ENCODE data around the gene BABAM1.

Gene BABAM1

DNA sequence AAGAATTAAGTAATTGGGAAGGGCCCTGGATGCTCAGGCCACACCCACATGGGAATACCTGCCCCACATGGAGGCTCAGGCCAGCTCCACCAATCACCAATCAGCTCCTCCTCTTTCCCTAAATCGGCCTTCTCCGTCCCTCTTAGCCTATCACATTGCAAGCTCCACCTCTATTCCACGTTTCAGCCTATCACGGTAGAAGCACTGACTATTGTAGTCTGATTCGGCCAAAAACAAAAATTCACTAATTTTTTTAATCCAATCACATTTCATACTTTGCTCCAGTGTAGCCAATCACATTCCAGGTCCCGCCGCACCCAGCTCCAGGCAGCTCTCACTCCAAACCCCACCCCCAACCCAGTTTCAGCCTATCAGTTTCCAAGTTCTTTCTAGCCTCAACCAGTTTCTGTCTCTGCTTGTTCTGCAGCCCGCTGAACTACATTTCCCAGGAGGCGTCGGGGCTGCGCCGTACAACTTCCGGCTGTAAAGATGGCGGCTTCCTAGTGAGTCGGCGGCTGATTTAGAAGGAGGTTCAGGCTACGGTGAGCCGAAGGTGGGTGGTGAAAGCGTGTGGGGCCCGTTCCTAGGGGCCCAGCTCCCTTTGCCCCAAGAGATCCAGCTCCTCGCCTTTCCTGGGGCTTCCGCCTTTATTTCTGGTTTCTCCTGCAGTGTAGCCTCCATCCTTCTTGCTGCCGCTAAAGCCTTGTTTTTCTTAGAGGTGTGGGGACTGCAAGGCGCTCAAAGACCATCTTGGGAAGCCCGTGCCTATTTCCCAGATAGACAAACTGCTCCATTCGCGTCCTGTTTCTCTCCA lies at the start of gene BABAM1:
Gene BABAM1, plus strand, starts transcription at position 469 of the 814 bp plus-strand sequence. CDS start 1,364 bp downstream, outside the sequence.
- DNase-seq = peak; percentile 97

DNA sequence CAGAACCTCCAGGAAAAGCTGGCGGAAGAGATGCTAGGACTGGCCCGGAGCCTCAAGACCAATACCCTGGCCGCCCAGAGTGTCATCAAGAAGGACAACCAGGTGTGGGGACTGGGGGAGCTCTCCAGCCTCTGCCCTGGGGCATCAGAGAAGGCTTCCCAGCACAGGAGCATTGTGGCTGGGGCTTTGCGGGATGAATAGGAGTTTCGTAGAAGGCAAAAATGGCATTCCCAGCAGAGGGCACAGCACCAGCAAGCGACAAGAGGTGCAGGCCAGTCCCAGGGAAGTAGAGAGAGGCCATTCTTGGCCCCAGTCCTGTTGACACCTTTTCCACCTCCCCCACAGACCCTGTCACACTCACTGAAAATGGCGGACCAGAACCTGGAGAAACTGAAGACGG lies 48.0 kb upstream of the BABAM1 start:
- no peak for DNase-seq

GRCh38 chr19:17220207-17220758 lies 47.0 kb upstream of the BABAM1 start:
- DNase-seq = no peak

- no peak for DNase-seq
Measured at GRCh38 chr19:17225053-17225452, 42.2 kb upstream of the BABAM1 start.

DNA sequence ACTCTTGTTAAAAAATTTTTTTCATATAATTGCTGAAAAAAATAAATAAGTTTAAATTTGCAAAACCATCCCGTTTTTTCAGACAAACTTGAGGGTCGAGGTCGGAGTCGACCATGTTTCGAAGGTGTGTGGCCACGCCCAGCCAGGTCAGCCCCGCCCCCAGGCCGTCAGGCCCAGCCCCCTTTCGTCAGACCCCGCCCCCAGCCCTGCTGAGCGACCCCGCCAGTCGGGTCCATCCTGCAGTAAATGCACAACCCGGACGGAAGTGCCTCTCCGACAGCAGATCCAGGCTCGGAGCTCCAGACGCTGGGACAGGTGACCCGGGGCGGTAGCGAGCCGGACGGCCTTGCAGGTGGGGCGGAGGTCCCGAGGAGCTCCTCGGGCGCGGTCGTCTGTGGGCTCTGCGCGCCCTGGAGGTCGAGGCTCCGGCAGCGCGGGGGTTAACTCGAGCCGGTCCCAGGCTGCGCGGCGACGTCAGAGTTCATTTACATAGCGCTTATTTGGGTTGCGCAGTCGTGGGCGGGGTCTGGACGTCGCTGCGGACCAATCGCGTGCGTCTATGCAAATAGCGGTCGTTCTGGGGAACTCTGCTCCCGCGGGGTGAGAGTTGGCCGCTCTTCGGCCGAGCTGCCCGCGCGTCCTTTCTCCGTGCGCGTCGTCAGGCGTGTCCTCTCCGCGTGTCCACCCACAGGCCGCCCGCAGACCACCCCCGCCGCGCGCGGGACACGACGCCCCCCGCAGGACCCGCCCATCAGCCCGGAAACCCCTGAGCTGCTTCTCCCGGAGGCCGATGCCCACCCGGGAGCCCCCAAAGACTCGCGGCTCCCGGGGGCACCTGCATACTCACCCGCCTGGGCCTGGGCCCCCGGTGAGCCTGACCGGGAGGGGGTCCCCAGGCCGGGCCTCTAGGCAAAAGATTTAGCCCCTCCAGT lies 41.0 kb upstream of the BABAM1 start, which contains the start of gene OCEL1:
Gene OCEL1, plus strand, starts transcription at position 225 of the 932 bp plus-strand sequence. Its CDS starts 22 bp downstream, at position 247.
- DNase-seq = peak; percentile 88

GRCh38 chr19:17227798-17228367 lies 39.4 kb upstream of the BABAM1 start:
- no peak for DNase-seq

DNA sequence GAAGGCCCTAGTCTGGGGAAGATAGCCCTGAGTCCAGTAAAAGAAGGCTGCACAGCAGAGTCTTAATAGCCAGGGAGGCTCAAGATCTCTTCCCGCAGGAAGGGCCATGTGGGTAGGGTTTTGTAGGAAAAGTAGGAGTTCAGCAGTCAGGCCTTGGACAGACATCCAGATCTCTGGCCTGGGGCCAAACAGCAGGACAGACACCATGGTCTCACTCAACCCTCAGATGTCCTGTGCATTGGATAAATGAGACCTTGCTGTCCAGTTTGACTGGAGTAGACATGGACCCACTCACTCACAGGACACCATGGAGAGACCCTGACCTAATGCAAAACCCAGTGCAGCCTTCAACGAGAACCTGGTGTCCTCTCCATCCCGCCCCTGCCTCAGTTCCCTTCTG lies 37.4 kb upstream of the BABAM1 start:
- no peak for DNase-seq

- no peak for DNase-seq
Measured at GRCh38 chr19:17232258-17232657, 35.0 kb upstream of the BABAM1 start.

- no peak for DNase-seq
Measured at GRCh38 chr19:17234911-17235299, 32.3 kb upstream of the BABAM1 start.

GRCh38 chr19:17235300-17235970 lies 31.8 kb upstream of the BABAM1 start:
- no peak for DNase-seq

DNA sequence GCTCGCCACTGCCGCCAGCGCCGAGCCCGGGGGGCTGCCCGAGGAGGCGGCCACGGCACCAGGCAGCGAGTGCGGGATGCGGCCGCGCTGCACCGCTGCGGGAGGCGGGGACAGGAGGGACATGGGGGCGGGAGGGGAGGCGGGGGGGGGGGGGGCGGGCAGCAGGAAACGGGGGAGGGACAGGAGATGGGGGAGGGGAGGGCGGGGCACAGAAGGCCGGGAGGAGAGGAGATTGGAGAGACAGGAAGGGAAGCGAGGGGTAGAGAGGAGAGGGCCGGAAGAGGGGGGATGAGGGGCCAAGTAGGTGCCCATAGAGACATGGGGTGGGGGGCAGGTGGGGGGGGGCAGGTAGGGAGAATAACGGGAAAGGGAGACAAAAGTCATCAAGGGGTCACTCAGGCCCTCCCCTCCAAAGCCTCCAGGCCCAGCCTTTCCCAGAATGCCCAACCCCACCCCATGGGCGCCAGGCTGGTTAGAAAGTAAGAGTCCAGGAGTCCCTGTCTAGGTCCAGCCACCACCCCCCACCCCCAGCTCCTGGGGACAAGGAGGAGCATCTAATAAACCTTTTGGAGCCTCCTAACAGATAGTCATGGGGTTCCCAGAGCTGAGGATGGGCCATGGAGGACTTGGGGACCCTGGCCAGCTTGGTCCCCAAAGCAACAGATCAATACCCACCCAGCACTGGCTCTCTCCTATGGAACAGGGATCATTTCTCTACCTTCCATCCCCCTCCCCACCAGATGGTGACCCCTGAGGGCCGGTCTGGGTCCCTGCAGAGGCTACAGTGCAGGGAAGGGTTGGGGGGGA lies 31.1 kb upstream of the BABAM1 start:
- no peak for DNase-seq

DNA sequence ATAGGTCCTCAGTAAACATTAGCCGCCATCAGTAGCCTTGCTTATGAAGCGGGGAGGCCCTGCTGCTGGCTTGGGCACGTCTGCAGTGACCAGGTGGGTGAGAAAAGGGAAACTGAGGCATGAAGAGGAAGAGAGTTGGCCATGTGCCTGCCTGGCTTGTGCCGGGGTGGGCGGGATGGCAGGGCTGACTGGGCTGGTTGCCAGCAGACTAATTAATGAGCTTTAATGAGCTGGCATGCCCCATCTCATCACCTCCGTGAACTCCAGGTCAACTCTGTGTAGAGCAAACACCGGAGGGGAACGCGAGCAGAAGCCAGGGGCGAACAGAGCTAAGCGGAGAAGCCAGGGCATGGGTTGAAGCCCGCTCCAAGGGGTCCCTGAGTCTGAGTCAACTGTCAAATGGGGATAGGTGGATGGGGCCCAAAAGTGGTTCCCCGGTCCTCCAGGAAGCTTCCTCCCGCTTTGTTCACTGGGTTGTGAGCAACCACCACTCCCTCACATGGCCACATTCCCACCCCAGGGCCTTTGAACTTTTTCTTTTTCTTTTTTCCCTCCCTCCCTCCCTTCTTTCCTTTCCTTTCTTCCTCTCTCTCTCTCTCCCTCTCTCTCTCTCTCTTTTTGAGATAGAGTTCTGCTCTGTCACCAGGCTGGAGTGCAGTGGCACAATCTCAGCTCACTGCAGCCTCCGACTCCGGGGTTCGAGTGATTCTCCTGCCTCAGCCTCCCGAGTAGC lies 30.3 kb upstream of the BABAM1 start:
- DNase-seq = no peak

GRCh38 chr19:17237747-17238706 lies 29.2 kb upstream of the BABAM1 start:
- DNase-seq = no peak

DNA sequence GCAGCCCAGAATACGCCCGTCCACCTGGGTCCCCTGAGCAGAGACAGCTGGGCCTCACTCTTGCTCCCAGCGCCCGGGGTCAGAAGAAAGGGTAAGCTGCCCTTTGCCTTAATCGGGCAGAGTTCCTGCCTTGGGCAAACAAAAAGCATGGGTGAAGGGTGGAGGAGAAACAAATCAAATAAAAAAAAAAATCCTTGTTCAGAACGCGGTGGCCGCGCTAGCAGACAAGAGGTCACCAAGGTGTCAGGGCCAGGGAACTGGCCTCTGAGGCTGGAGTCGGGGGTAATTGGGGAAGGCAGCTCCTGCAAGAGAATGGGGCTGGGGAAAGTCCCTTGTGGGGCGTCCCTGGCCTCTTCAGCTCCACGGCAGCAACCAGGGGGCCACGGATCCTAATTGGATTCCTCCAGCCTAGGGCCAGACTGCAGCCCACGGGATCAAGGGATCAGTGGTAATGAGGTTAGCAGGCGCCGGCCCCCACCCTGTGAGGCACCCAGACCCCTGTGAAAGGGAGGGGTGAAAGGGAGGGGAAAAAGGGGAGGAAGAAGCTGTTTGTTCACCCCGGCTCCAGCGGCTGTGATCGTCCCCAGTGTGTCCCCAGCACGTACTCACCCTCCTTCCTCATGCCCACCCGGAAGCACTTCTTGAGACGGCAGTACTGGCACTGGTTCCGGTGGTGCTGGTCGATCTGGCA lies 27.0 kb upstream of the BABAM1 start:
- DNase-seq = no peak

DNA sequence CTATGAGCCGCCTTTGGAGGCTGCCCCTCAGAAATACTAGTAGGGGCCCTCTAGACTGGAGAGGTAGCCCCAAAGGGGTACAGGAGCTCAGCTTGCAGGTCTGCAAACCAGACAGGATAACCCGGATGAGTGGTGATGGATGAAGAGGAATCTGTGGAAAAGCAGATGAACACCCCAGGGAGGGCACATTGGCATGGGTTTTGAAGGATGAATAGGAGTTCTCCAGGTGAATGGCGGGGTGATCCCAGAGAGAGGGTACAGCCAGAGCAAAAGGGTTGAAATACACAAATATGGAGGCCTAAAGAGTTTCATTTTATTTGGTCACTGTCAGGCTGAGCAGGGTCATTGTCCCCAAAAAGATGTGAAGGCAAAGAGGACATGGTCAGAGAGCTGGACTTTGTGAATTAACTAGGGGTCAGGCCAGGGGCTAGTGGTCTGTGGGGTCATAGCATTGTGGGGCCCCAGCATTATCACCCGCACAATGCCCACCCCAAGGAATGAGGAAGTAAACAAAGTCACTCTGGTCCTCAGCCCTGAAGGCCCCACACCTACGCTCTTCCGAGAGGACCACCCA lies 26.3 kb upstream of the BABAM1 start:
- DNase-seq = no peak

DNA sequence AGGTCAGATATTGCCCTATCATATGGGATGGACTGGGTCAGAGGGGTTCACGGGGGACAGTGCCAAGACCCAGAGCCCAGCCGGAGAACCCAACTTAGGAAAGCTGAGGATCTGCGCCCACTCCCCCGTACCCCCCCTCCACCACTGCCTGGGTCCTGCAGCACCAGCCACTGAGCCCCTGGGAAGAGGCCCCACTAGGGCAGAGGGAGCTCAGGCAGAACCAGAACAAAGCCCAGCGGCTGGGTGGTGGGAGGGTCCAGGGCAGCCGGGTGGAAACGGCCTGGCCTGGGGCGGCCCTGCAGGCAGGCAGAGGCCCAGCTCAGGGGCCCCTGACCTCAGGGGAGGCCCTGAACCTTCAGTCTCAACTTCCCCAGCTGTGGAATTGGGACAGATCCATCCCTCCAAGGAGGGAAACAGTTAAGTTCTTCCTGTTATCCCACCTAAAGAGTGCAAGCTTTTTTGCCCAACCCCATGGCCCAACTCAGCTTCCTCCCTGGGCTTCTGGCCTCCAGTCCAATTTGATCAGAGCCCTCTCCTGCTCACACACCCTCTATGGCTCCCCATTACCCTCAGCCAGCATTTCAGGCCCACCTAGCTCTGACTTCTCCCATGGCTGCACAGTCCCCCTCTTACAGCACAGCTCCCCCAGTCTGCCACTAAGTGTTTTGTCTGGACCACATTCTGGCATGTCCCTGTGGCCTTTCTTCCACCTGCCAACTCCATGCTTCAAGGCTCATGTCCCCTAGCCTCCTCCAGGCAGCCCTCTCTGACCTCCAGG lies 24.6 kb upstream of the BABAM1 start:
- DNase-seq = no peak

DNA sequence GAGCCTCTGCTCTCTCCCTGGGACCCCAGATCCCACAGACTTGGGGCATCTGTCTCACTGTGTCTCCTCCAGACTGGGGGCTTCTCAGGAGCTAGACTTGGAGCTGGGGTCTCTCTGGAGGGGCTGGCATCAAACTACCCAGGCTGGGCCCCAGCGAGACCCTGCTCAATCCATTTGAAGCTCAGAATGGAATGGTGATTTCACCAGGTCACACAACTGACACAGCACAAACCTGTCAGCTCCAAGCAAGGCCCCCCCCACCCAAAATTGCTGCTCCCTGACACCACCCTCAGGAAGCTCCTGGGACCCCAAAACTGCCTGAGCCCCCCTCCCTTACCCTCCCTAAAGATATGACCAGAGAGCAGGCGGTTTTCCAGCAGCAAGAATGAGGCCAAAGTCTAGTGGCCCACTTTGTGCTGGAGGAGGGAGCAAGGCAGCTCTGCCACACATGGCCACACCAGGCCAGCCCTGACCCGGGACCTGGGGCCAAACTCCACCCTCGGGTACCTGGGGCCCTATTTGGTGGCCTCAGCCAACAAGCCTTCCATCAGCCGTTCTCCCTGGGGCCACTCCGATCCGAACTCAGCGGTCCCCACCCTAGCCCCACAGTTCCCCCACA lies 23.9 kb upstream of the BABAM1 start:
- no peak for DNase-seq
